ENCODE measurements around the gene KMT2A.
"Not testable (repeated sequence)": the region's sequence is repeated elsewhere in the genome, so short reads cannot be mapped to it uniquely, and the experiment has no call there.

KMT2A gene

DNA sequence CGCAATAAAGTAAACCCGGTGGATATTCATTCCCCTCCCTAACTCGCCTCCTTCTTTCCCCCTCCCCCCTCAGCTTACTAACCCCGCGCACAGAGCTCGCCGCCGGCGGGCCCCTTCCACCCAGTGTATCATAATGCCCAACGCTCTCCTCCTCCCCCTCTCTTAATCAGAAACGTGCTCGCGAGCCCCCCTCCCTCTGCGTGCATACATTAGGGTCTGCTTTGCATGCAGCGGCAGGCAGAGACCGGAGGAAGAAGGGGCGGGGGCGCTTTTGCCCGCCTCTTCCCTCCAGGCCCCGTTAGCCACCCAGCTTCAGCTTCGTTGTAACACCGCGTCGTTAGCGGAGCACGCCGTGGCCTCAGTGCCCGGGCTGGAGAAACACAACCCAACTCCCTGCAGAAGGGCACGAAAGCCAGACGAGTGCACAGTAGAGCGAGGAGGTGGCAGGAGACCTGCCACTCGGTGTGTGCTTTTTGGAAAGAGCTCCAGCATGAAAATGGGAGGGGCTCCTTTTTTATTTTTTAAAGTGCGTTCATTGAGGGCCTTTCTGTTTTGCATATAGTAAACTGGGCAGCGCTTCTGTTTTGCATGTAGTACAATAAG, 901 bp upstream of the KMT2A start:
- DNase-seq (ENCODE audit: low spot score), result no peak

DNA sequence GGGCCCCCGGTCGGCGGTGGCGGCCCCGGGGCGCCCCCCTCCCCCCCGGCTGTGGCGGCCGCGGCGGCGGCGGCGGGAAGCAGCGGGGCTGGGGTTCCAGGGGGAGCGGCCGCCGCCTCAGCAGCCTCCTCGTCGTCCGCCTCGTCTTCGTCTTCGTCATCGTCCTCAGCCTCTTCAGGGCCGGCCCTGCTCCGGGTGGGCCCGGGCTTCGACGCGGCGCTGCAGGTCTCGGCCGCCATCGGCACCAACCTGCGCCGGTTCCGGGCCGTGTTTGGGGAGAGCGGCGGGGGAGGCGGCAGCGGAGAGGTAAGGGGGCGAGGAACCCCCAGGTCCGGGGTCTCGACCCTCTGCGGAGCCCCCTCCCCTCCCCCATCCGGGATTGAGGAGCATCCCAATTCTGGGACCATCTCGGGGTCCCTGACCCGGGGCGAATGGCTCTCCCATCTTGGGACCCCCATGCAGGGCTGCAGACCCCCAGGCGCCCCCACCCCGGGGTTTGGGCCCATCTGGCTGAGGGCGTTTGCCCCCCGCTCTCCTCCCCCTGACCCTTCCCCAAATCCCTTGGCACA, 431 bp downstream of the KMT2A start:
- no peak for DNase-seq (ENCODE audit: low spot score)

DNA sequence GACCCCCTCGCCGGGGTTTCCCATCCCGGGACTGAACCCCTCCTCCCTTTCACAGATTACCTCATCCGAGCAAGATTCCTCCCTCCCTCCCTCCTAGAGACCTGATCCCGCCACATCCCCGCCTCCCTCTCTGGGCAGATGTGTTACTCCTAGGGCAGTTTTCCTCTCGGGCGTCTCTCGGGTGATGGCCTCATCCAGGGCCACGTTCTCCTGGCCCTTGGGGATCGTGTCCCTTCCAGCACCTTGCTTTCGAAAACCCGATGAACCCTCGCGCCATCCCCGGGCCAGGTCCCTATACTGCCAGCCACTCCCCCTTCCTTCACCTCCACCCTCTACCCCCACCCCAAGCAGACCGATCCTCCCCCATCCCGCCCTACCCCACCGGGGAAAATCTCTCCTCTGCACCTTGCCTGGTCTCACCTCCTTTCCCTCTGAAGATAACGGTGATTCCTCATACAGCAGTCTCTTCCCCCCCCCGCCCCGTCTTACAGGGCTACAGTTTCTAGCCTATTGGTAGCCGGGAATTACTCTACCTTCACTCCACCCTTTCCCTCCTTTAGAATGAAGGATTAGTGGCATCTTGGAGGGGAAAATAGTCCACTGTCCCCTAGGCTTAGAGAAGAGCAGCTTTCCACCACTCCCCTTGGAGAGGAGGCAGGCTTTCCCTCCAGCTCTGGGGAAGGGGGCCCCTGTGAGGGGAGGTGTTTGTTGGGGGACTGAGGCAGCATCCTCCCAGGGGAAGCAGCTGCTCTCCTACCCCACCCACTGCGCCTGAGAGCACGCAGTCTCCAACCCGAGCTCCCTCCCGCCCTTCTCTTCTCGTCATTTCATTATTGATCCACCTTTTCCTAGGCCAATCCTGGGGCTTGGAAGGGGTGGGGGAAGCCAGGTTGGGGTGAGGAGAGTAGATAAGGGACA, 1.2 kb downstream of the KMT2A start:
- peak; percentile 44 for DNase-seq (ENCODE audit: low spot score)

DNA sequence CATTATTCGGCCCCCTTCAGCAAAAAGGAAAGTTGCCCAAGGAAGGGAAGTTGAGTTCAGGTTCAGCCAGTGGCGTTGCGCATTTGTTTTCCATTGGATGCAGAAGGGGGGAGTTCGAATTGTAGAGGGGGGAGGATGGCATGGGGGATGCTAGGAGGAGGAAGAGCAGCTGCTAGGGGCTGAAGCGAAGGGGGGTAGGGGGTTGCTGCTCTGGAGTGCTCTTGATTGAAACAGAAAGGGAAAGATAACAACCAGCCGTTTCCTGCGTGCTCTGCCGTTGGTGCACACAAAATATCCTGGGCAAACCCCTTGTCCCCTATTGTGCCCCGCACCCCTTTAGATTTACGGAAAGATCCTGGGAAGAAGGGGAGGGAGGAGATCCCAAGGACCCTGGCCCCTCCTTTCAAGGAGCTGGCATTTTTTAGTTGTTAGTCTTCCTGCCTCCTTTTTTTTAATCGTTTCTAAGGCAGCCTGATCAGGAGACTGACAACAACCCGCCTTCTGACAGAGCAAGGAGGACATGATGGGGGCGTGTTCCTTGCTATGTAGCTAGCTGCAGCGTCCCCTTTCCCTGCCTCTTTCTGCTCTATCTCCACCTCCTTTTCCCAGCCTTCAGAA, 2.1 kb downstream of the KMT2A start:
- DNase-seq (ENCODE audit: low spot score), result peak; percentile 77

DNA sequence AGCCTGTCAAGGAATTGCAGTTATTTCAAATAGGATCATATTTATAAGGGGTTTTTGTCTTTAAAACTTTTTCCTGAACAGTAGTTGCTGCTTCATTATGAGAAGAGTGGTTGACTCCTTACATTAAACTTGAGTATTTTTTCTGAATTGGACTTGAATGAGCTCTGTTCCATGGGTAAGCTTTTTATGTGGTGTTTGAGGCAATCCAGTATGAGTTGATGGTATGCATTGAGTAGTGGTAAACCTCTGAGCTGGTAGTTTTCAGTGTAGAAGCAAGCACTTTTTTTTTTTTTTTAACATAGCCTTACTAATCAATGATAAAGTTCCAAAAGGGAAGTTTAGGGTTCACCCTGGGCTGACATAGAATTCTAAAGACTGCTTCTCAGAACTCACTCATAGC, 3.4 kb downstream of the KMT2A start:
- DNase-seq (ENCODE audit: low spot score), result no peak

DNA sequence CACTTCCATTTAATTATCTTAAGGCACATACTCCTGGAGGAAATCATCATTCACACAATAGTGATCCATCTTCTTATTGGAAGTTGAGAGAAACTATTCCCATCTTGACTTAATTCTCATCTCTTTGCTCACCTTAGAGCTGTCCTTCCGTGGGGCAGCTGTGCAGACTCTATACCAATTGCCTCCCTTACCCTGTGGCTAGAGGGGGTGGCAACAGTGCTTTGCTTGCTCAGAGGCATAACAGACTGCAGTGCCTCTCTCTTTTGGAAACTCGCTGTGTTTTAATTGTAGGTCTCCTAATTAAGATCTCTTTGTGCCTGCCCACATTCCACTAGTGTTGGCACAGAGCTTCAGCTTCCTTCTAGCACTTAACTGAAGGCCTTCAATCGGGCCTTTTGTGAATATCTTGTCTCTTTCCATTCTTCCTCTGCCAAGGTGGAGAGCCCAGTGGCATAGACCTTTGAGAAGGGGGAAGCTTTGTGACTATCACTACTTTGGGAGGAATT, 5.5 kb downstream of the KMT2A start:
- no peak for DNase-seq (ENCODE audit: low spot score)

DNA sequence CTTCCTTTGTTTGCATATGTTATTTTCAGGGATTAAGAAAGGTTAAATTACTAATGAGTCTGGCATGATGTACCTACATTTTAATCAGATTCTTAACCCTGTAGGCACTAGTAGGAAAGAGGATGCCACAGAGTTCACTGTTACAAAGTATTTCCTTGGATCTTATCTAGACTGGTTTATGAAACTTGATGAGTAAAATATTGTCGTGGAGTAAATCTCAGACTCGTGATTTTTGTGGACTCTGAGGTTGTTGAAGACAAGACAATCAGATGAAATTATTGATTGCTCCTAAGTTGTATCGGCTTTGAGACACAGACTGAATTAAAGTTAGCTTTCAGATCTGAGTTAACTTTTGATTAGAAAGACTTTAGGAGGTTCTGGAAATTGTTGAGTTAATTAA, 6.0 kb downstream of the KMT2A start:
- no peak for DNase-seq (ENCODE audit: low spot score)

DNA sequence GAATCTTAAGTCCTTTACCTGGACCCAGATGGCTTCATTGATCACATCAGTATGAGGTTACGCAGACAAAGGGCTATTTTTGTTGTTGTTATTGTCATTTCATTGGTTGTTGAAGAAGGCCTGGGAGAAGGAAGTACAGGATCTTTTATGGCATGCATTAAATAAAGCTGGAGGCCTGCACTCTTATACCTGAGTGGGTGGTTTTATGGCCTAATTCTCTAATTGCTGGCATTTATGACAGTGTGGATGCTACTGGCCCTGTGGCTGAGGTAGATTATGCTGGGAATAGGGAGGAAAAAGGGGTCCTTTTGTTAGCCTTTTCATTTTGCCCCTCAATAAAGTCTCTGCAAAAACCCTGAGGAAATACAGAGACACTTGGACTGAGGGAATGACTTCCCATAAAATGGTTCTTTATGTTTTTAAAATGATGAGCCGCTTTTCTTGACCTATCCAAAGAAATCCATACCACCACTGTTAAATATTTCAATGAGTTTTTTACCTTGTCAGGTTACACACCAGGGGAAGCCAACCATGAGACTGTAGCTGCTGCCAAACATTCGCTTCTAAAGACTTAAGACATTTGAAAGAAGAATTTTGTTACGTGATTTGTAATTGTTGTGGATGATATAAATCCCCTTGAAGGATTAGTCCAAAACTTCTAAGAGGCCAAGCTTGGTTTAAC, 6.8 kb downstream of the KMT2A start:
- no peak for DNase-seq (ENCODE audit: low spot score)

DNA sequence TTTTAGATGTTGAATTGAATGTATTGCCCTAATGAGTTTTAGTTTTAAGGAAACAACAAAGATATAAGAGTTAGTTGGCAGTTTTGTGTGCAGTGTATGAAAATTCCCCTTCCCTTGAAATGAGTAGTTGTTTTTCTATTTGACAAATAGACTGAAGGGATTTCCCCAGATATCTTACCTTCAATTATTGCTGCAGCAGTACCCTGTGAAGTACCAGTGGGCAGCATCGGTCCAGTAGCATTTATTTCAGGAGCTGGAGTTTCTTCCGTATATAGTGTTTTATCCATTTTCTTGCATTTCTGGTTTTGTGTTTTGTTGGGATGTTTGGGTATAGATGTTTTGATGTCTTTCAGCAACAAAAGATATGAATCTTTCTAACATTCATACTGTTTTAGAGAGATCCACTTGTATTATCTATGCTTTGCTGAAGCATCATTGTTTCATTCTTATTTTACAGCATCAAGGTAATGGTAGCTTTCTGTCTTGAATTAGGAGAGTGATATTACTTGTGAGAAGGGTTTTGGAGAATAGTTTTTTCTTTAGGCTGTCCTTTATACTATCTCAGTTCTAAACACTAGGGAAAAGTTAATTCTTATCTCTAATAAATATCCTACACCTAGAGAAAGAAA, 7.4 kb downstream of the KMT2A start:
- DNase-seq (ENCODE audit: low spot score), result no peak

DNA sequence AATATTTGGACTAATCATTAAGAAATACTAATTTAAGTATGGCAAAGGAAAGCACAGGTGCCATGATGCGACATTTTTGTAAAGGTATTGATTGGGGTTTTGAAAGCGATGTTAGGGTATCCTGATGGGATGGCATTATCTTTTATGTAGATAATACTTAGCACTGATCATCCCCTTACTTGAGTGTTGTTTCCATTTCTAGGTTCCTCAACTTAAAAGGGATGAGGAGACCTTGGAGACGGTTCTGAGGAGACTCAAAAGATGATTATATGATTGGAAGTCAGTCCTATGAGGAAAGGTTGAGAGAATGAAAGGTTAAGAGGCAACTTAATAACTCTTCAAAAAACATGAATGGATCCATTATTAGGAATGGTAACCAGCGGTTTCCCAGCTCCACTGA, 11.1 kb downstream of the KMT2A start:
- no peak for DNase-seq (ENCODE audit: low spot score)

DNA sequence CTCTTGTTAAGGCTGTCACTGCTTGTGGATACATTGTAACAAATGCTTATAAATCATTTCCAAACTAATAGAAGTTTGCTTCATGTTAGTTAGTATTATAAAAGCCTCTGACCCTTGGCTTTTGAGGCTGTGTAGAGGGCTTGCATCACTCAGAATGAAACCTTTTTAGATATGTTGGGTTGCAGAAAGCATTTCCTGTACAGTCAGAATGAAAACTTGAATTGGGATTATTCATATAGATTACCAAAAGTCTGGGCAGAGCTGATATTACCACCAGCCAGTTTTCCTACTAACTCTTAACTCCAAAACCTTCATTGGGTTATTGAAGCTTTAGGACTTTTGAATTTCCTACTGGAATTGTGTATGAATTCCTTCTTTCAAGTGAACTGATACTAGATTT, 12.0 kb downstream of the KMT2A start:
- DNase-seq (ENCODE audit: low spot score), result no peak

DNA sequence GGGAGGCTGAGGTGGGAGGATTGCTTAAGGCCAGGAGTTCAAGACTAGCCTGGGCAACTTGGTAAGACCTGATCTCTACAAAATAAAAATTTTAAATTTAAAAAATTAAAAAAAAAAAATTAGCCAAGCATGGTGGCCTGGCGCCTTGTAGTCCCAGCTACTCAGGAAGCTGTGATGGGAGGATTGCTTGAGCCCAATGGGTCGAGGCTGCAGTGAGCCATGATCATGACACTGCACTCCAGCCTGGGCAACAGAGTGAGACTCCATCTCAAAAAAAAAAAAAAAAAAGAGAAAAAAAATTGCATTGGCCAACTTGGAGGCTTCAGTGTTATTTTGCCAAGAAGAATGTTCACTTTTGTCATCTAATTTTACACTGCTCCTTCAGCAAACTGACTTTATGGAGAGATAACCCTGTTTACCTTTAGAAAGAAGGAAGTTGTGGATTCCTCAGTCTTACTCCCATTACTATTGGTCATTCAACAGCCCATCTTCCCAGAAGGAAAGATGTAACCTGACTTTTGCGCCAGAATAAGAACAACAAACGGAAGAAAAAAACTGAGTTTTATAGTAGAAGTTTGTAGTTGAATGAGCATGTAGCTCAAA, 13.1 kb downstream of the KMT2A start:
- DNase-seq (ENCODE audit: low spot score), result no peak

DNA sequence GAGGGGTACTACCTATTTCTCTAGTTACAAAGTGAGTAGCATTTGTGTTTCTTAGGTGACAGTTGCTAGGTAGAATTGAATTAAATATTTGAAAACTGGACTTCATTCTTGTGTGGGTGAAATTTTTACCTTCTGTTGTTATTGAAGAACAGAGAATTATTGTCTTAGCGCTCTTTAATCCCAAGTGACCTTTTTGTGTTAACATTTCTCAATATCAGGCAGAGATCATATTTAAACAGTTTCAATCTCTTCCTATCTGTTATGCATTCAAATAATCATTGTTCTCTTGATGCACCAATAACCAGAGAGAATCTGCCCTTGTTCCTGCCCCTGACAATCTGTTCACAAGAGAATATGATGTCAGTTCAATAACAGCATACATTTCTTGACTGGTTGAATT, 14.2 kb downstream of the KMT2A start:
- DNase-seq (ENCODE audit: low spot score), result no peak

DNA sequence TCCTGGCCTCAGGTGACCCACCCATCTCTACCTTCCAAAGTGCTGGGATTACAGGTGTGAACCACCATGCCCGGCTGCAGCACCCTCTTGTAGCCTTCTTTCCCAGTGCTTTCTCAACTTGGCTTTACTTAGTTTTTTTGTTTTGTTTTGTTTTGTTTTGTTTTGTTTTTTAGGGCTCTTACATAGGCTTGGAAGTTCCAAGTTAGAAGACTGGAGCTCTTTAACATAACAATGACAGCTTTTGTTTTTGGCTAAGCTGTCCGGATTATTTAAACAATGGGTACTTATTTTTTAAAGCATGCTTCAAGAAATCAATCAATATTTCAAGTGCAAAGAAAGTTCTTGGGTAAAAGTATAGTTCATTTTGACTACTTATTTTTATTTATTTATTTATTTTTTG, 25.9 kb downstream of the KMT2A start:
- no peak for DNase-seq (ENCODE audit: low spot score)

DNA sequence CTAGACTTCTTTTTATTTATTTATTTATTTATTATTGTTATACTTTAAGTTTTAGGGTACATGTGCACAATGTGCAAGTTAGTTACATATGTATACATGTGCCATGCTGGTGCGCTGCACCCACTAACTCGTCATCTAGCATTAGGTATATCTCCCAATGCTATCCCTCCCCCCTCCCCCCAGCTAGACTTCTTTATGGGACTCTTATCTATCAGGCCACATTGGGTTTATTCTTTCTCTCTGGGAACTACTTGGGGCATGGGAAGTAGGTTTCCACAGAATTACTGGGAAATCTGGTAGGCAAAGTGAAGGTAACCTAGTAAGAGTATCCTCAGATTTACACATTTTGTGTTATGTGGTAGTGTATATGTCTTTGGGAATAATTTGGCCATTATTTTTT, 32.7 kb downstream of the KMT2A start:
- DNase-seq (ENCODE audit: low spot score), result not testable (repeated sequence)

DNA sequence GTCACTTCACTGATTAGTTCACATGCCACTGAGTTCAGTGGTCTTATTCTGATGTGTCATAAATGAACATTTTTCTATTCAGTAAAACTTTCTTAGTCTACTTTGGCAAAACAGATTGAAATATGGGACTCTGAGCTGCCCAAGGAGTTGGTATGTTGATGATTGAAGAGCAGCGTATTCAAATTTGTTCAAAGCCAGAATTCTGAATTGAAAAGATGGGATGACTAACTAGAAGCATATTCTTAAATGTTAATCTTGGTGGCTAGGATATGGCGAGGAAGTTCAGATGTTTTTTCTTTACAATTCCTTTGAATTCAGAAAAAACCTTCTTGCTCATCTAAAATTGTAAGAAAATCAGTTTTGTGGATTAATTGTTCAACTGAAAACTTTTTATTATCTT, 34.7 kb downstream of the KMT2A start:
- no peak for DNase-seq (ENCODE audit: low spot score)

DNA sequence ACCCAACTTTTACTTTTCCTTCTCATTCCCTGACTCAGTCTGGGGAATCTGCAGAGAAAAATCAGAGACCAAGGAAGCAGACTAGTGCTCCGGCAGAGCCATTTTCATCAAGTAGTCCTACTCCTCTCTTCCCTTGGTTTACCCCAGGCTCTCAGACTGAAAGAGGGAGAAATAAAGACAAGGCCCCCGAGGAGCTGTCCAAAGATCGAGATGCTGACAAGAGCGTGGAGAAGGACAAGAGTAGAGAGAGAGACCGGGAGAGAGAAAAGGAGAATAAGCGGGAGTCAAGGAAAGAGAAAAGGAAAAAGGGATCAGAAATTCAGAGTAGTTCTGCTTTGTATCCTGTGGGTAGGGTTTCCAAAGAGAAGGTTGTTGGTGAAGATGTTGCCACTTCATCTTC, 37.2 kb downstream of the KMT2A start:
- DNase-seq (ENCODE audit: low spot score), result no peak

DNA sequence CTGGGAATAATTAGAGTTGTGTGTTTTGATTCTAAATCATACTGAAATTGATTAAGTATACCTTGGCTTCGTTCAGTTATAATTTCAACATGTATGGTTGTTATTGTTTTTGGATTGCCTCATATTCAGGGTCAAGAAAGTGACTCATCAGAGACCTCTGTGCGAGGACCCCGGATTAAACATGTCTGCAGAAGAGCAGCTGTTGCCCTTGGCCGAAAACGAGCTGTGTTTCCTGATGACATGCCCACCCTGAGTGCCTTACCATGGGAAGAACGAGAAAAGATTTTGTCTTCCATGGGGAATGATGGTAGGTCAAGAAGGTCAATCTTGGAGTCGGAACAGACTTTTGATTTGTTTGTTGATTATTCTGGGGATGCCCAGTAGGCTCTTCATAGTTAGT, 40.4 kb downstream of the KMT2A start:
- no peak for DNase-seq (ENCODE audit: low spot score)

DNA sequence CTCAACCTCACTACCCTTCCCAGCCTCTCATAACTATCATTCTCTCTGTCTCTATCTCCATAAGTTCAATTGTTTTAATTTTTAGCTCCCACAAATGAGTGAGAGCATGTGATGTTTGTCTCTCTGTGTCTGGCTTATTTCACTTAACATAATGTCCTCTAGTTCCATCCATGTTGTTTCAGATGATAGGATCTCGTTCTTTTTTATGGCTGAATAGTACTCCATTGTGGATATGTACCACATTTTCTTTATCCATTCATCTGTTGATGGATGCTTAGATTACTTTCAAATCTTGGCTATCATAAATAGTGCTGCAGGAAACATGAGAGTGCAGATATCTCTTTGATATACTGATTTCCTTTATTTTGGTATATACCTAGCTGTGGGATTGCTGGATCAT, 44.9 kb downstream of the KMT2A start:
- DNase-seq (ENCODE audit: low spot score), result not testable (repeated sequence)

DNA sequence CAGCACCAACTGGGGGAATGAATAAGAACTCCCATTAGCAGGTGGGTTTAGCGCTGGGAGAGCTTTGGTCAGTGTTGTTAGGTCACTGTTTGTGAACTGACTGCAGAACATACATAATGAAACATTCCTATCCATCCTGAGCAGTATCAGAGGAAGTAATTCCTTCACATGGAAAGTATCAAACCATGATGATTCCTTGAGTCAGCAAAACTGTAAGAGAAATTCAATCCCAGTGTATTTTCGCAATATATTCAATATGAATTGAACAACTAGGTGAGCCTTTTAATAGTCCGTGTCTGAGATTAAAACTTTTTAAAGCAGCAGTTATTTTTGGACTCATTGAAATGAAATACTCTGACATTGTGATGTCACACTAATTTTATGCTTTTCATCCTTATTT, 48.1 kb downstream of the KMT2A start:
- DNase-seq (ENCODE audit: low spot score), result no peak

DNA sequence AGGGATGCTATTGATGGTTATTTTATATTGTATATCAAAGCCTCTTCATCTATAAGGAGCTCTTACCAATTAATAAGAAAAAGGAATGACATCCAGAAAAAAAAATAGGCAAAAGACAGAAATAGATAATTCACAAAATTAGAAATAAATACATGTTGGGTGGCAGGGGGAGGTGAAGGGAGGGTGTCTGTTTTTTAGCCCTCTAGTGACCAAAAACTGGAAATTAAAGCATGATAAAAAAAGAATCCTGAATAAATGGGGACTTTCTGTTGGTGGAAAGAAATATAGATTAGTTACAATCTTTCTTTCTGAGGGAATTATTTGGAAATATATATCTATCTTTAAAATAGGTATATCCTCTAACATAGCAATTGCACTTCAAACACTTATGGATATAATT, 49.0 kb downstream of the KMT2A start:
- no peak for DNase-seq (ENCODE audit: low spot score)

All from AG08395 (cell line).